Measurements from ENCODE around the gene CDC25C. TPM values are rescaled to one million over a fixed set of nuclear protein-coding genes. Genes with fewer than 3 reads are reported as not detected.

The CDC25C gene
- total RNA-seq, 2 experiments from 2014 or later: not detected

DNA sequence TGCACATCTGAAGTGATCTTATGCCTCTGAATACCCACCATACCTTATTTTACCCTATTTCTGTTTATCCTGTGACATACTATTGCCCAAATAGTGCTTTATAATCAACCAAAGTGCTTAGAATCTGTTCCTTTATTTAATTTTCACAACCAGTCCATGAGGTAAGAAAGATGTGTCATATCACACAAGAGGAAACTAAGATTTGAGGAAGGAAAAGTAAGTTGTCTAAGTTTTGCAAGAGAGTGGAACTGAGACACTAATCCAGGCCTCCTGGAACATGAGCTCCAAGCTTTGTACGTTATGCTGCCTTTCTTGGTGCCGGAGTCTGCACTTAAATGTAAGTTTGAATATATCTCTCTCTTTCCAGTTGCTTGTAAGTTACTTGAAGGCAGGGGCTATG, 38.1 kb upstream of the CDC25C start:
- H3K4me3 Mint-ChIP-seq: no peak overlapping the region
- peak in 3 of 14 experiments; percentile 17 to 39 (median 36) for DNase-seq
- Histone ChIP-seq H3K27me3 (ENCODE audit: control insufficient read depth in 1 of 2, insufficient read depth in 2 of 2, low read length in 2 of 2) (no peaks in the 10 kb centered on the region), H3K36me3 (ENCODE audit: insufficient read depth, low read length) (peaks cover 17% of the 10 kb centered on the region), H3K9me3 (ENCODE audit: control insufficient read depth in 1 of 2, insufficient read depth in 1 of 2, low read length in 2 of 2) (no peaks in the 10 kb centered on the region), H3K4me3 (ENCODE audit: low read length) (no peak overlapping the region), H3K27ac (ENCODE audit: low read depth in 1 of 2, low read length in 2 of 2) (no peak overlapping the region), H3K4me1 (ENCODE audit: insufficient read depth, low read length) (peaks cover 18% of the 10 kb centered on the region)
- H3K36me3 Mint-ChIP-seq (ENCODE audit: low read depth): peaks cover 24% of the 10 kb centered on the region
- intact Hi-C loops (cut with DNase I, micrococcal nuclease): no loop called here
- H3K27ac Mint-ChIP-seq: peak overlapping the region; percentile 24
- ChIA-PET CTCF (interaction anchor here (6.4 kb wide), 1 partner anchor 17 kb away, joined by 32 read pairs; the partner anchor contains the start of gene KDM3B), POLR2A (interaction anchor here (3.3 kb wide), 1 partner anchor 17 kb away, joined by 12 read pairs; the partner anchor contains the start of gene KDM3B)
- ATAC-seq (ENCODE audit: poor library complexity): no peak
- H3K27me3 Mint-ChIP-seq: no peaks in the 10 kb centered on the region
- H3K9me3 Mint-ChIP-seq: no peaks in the 10 kb centered on the region
- peaks cover 50% of the 10 kb centered on the region for H3K4me1 Mint-ChIP-seq (ENCODE audit: low read depth)
- TF ChIP-seq, protein P1, sequence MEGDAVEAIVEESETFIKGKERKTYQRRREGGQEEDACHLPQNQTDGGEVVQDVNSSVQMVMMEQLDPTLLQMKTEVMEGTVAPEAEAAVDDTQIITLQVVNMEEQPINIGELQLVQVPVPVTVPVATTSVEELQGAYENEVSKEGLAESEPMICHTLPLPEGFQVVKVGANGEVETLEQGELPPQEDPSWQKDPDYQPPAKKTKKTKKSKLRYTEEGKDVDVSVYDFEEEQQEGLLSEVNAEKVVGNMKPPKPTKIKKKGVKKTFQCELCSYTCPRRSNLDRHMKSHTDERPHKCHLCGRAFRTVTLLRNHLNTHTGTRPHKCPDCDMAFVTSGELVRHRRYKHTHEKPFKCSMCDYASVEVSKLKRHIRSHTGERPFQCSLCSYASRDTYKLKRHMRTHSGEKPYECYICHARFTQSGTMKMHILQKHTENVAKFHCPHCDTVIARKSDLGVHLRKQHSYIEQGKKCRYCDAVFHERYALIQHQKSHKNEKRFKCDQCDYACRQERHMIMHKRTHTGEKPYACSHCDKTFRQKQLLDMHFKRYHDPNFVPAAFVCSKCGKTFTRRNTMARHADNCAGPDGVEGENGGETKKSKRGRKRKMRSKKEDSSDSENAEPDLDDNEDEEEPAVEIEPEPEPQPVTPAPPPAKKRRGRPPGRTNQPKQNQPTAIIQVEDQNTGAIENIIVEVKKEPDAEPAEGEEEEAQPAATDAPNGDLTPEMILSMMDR (IDR thresholded peaks at IDR 0.05): no peak

DNA sequence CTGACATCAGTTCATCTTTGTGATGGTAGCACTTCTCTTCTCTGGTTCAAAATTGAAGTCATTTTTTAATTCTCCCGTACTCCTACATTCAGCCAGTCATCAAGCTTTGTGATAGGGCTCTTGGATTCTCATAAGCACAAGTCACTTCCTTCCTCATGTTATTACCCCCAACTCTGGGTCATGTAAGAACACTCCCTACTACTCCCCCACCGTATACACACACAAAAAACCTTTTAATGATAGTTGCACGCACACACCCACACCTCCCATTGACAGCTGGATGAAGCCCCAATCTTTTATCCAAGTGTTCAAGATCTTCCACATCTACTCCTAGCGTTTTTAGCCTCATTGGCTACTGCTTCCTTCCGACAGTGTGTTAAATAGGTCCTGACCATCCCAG, 37.7 kb upstream of the CDC25C start:
- peaks cover 16% of the 10 kb centered on the region for H3K36me3 ChIP-seq (ENCODE audit: insufficient read depth, low read length)
- H3K27me3 ChIP-seq (ENCODE audit: control insufficient read depth in 1 of 2, insufficient read depth in 2 of 2, low read length in 2 of 2): no peaks in the 10 kb centered on the region
- no peaks in the 10 kb centered on the region for H3K9me3 ChIP-seq (ENCODE audit: control insufficient read depth in 1 of 2, insufficient read depth in 1 of 2, low read length in 2 of 2)
- intact Hi-C loops (cut with DNase I, micrococcal nuclease): no loop called here
- TF ChIP-seq, protein P1 (IDR thresholded peaks at IDR 0.05): no peak
- Mint-ChIP-seq H3K36me3 (ENCODE audit: low read depth) (peaks cover 24% of the 10 kb centered on the region), H3K4me3 (no peak overlapping the region), H3K4me1 (ENCODE audit: low read depth) (peaks cover 54% of the 10 kb centered on the region), H3K27ac (peak overlapping the region; percentile 24), H3K27me3 (no peaks in the 10 kb centered on the region), H3K9me3 (no peaks in the 10 kb centered on the region)
- ATAC-seq (ENCODE audit: poor library complexity) (no peak), DNase-seq (peak in 2 of 14 experiments; percentile 25 to 36)
- peaks cover 18% of the 10 kb centered on the region for H3K4me1 ChIP-seq (ENCODE audit: insufficient read depth, low read length)
- H3K4me3 ChIP-seq (ENCODE audit: low read length): no peak overlapping the region
- peak overlapping the region in 1 of 2 donors; percentile 9 for H3K27ac ChIP-seq (ENCODE audit: low read depth in 1 of 2, low read length in 2 of 2)
- ChIA-PET CTCF (interaction anchor here (1.3 to 6.4 kb wide), 2 partner anchors 17 kb away, joined by 10 to 32 read pairs; partner anchors contain the start of gene KDM3B), POLR2A (interaction anchor here (3.3 kb wide), 1 partner anchor 16 kb away, joined by 12 read pairs; the partner anchor contains the start of gene KDM3B)

DNA sequence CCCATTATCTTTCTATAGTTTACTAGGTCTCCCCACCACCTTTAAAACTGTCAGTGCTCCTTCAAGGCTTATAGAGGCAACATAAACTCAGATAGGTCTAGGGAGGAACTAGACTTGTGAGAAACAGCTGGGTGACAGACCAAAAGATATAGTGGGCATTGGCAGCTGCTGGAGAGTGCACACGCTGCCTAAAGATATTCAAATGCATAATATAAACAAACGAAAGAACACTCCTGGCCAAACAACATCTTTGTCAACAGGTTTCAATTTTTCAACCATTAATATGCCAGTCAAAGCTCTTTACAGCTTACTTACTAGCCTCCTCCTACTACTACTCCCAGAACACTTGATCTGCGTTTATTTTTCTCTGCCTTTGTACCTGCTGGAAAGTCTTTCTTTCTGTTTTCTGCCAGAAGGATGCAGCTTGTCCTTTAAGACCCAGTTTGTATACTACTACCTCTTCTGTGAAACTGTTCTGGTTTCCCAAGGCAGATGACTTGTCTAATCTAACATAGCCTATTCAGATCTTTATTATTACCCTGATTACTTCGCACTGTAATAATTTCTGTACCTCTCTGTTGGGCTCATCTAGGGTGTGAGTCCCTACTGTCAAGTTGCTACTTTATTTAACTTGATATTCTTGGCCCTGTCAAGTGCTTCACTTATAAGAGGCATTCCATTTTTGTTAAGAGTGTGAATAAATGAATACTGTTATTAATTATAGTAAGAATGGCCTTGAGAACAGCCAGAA, 35.2 kb upstream of the CDC25C start:
- Mint-ChIP-seq H3K9me3 (no peaks in the 10 kb centered on the region), H3K27me3 (no peaks in the 10 kb centered on the region), H3K27ac (no peak overlapping the region), H3K36me3 (ENCODE audit: low read depth) (peaks cover 14% of the 10 kb centered on the region), H3K4me3 (no peak overlapping the region), H3K4me1 (ENCODE audit: low read depth) (peaks cover 54% of the 10 kb centered on the region)
- ChIA-PET CTCF (interaction anchor here (1.6 kb wide), 1 partner anchor 12 kb away, joined by 5 read pairs; no protein-coding TSS in a partner anchor), POLR2A (interaction anchor here (0.7 kb wide), 1 partner anchor 14 kb away, joined by 4 read pairs; no protein-coding TSS in a partner anchor)
- TF ChIP-seq, protein P1 (IDR thresholded peaks at IDR 0.05): no peak
- no peak overlapping the region for H3K27ac ChIP-seq (ENCODE audit: low read depth in 1 of 2, low read length in 2 of 2)
- DNase-seq: no peak
- H3K4me3 ChIP-seq (ENCODE audit: low read length): no peak overlapping the region
- intact Hi-C loops (cut with DNase I, micrococcal nuclease): no loop called here
- no peaks in the 10 kb centered on the region for H3K9me3 ChIP-seq (ENCODE audit: control insufficient read depth in 1 of 2, insufficient read depth in 1 of 2, low read length in 2 of 2)
- no peaks in the 10 kb centered on the region for H3K27me3 ChIP-seq (ENCODE audit: control insufficient read depth in 1 of 2, insufficient read depth in 2 of 2, low read length in 2 of 2)
- H3K36me3 ChIP-seq (ENCODE audit: insufficient read depth, low read length): peaks cover 5% of the 10 kb centered on the region
- H3K4me1 ChIP-seq (ENCODE audit: insufficient read depth, low read length): peaks cover 20% of the 10 kb centered on the region
- no peak for ATAC-seq (ENCODE audit: poor library complexity)
